Stomach (tissue), 4 donors: ENCODE data around the gene GRPR.

Experiments
- CTCF ChIP-seq, 7 experiments: fragments of 450-650 bp in 4 of 7; fragments of 200-600 bp in 3 of 7; sonication (generic) in 3 of 7; IDR thresholded peaks; one replicate each; pipeline ENCODE4 v1.5.1; 2016 to 2019; ENCODE audit warnings: antibody characterized with exemption in 7 of 7, control low read depth in 2 of 7, mild to moderate bottlenecking in 1 of 7
- POLR2A ChIP-seq, 4 donors: fragments of 450-650 bp; IDR thresholded peaks; one replicate each; pipeline ENCODE4 v1.6.1; 2016; ENCODE audit warnings: antibody characterized with exemption in 4 of 4, control low read depth in 2 of 4, mild to moderate bottlenecking in 1 of 4, moderate library complexity in 1 of 4
- POLR2AphosphoS5 ChIP-seq, 3 donors: sonication (generic); formaldehyde crosslinking; IDR thresholded peaks; one replicate each; pipeline ENCODE4 v1.6.1; 2016; ENCODE audit warnings: antibody characterized with exemption in 3 of 3

- no peak for TF ChIP-seq POLR2AphosphoS5 (IDR thresholded peaks at IDR 0.05)
- no peak for TF ChIP-seq CTCF (IDR thresholded peaks at IDR 0.05)
- no peak for TF ChIP-seq POLR2A (IDR thresholded peaks at IDR 0.05)
These were observed 45.6 kb upstream of the GRPR start for GRCh38 chrX:16077811-16078210.
